ENCODE results near the gene LGALS7B.
"Not testable (repeated sequence)": the region's sequence is repeated elsewhere in the genome, so short reads cannot be mapped to it uniquely, and the experiment has no call there.

DNA sequence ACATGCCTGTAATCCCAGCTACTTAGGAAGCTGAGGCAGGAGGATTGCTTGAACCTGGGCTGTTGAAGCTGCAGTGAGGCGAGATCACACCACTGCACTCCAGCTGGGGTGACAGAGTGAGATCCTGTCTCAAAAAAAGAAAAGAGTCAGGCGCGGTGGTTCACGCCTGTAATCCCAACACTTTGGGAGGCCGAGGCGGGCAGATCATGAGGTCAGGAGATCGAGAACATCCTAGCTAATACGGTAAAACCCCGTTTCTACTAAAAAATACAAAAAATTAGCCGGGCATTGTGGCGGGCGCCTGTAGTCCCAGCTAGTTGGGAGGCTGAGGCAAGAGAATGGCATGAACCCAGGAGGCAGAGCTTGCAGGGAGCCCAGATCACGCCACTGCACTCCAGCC is 6.8 kb upstream of the LGALS7B start:
- TF ChIP-seq POLR2AphosphoS5 (IDR thresholded peaks at IDR 0.05; ENCODE audit: low read depth, low read length); ZNF274 (IDR thresholded peaks at IDR 0.05; ENCODE audit: low read depth, low read length); RAD21 (IDR thresholded peaks at IDR 0.05; ENCODE audit: low read depth); CTCF (IDR thresholded peaks at IDR 0.05 in 2 of 3, conservative IDR thresholded peaks at IDR 0.05 in 1 of 3; ENCODE audit: borderline replicate concordance in 1 of 3, insufficient read depth in 1 of 3, low read depth in 2 of 3, low read length in 2 of 3); EZH2 (IDR thresholded peaks at IDR 0.05); CEBPB (IDR thresholded peaks at IDR 0.05; ENCODE audit: low read depth); SP1 (IDR thresholded peaks at IDR 0.05; ENCODE audit: low read depth); YY1 (IDR thresholded peaks at IDR 0.05; ENCODE audit: extremely low read depth, insufficient replicate concordance, low read depth, low read length); POLR2A (IDR thresholded peaks at IDR 0.05; ENCODE audit: borderline replicate concordance, extremely low read depth, insufficient read depth, insufficient read length); CBX3 (IDR thresholded peaks at IDR 0.05; ENCODE audit: low read depth); EZH2phosphoT487 (IDR thresholded peaks at IDR 0.05; ENCODE audit: borderline replicate concordance); FOSL1 (IDR thresholded peaks at IDR 0.05; ENCODE audit: low read depth): not testable (repeated sequence)
- TF ChIP-seq, protein P1, sequence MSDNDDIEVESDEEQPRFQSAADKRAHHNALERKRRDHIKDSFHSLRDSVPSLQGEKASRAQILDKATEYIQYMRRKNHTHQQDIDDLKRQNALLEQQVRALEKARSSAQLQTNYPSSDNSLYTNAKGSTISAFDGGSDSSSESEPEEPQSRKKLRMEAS (IDR thresholded peaks at IDR 0.05) = not testable (repeated sequence)
- TF ChIP-seq, protein P2, sequence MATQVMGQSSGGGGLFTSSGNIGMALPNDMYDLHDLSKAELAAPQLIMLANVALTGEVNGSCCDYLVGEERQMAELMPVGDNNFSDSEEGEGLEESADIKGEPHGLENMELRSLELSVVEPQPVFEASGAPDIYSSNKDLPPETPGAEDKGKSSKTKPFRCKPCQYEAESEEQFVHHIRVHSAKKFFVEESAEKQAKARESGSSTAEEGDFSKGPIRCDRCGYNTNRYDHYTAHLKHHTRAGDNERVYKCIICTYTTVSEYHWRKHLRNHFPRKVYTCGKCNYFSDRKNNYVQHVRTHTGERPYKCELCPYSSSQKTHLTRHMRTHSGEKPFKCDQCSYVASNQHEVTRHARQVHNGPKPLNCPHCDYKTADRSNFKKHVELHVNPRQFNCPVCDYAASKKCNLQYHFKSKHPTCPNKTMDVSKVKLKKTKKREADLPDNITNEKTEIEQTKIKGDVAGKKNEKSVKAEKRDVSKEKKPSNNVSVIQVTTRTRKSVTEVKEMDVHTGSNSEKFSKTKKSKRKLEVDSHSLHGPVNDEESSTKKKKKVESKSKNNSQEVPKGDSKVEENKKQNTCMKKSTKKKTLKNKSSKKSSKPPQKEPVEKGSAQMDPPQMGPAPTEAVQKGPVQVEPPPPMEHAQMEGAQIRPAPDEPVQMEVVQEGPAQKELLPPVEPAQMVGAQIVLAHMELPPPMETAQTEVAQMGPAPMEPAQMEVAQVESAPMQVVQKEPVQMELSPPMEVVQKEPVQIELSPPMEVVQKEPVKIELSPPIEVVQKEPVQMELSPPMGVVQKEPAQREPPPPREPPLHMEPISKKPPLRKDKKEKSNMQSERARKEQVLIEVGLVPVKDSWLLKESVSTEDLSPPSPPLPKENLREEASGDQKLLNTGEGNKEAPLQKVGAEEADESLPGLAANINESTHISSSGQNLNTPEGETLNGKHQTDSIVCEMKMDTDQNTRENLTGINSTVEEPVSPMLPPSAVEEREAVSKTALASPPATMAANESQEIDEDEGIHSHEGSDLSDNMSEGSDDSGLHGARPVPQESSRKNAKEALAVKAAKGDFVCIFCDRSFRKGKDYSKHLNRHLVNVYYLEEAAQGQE (IDR thresholded peaks at IDR 0.05; ENCODE audit: low read depth) = not testable (repeated sequence)
